A549 treated with Mapracorat at 1 μM for 4 hours (cell line): ENCODE results near the gene LHFPL3. TPM values are rescaled to one million over a fixed set of nuclear protein-coding genes. Genes with fewer than 3 reads are reported as not detected.

ENCODE experiments used
- total RNA-seq: library from RNA; stranded (reverse); fragments of 200-300 nt; extraction: Qiagen RNA extraction; gene quantifications from 5 replicates; pipeline ENCODE4 v1.2.3, GENCODE V29; 2022

LHFPL3 gene
- total RNA-seq, result not detected in 5 replicates

DNA sequence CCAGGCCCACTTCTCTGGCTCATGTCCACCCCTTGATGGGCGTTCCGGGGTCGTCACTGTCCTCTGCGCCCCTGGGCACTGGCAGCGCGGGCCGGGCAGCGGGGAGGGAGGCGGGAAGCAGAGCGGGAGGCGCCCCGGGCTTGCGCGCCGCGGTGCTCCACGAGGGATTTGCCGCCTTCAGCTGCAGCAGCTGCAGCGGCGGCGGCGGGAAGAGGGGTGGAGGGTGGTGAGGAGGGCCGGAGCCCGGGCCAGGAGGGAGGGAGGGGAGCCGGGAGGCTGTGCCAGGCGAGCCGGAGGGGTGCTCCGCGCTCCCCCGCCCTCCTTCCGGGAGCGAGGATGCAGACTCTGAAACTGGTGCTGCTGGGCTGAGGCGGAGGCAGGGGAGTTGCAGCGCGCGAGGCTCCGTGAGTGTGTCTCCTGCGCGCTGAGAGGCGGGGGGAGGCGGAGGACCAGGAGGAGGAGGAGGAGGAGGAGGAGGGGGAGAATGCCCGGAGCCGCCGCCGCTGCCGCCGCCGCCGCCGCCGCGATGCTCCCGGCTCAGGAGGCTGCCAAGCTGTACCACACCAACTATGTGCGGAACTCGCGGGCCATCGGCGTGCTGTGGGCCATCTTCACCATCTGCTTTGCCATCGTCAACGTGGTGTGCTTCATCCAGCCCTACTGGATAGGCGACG, at the start of gene LHFPL3:
TSS of gene LHFPL3 (plus strand) at position 308 of the 674 bp plus-strand sequence.

Other genes starting within 250 kb of the LHFPL3 start
- 24.8 to 29.1 TPM (median 28.1 TPM) in 5 replicates for gene ORC5, start 120.6 kb upstream of the LHFPL3 start, total RNA-seq